Uterus (tissue), 4 donors: Measurements from ENCODE around the gene CNIH2. TPM values are rescaled to one million over a fixed set of nuclear protein-coding genes. Genes with fewer than 3 reads are reported as not detected.

Experiments used
- DNase-seq, 2 donors: peaks; one replicate each; pipeline ENCODE4 v3.0.0-alpha.2; 2019 to 2020
- H3K27ac ChIP-seq, 2 donors: fragments of 200-600 bp; sonication (generic); 1 replicate in 1 of 2; 2 replicates in 1 of 2; pipeline ENCODE4 v1.5.1; 2016 to 2018
- H3K27me3 ChIP-seq, 2 donors: fragments of 200-600 bp; sonication (generic); one replicate each; pipeline ENCODE4 v1.5.1; 2018 to 2019; ENCODE audit warnings: control low read depth in 1 of 2
- H3K36me3 ChIP-seq, 2 donors: fragments of 200-600 bp; sonication (generic); one replicate each; pipeline ENCODE4 v1.5.1; 2019; ENCODE audit warnings: control low read depth in 1 of 2
- H3K4me1 ChIP-seq, 2 donors: fragments of 200-600 bp; sonication (generic); one replicate each; pipeline ENCODE4 v1.5.1; 2018 to 2019; ENCODE audit warnings: control low read depth in 1 of 2
- H3K4me3 ChIP-seq, 2 donors: fragments of 200-600 bp; sonication (generic); 1 replicate in 1 of 2; 2 replicates in 1 of 2; pipeline ENCODE4 v1.5.1; 2018 to 2019; ENCODE audit warnings: mild to moderate bottlenecking in 1 of 2
- H3K9me3 ChIP-seq, 2 donors: fragments of 200-600 bp; sonication (generic); one replicate each; pipeline ENCODE4 v1.5.1; 2019; ENCODE audit warnings: control low read depth in 1 of 2
- POLR2A ChIP-seq, 2 donors: fragments of 450-650 bp; IDR thresholded peaks; one replicate each; pipeline ENCODE4 v1.6.1; 2016; ENCODE audit warnings: antibody characterized with exemption in 2 of 2, mild to moderate bottlenecking in 1 of 2, moderate library complexity in 1 of 2
- intact Hi-C: fragments of 100-400 bp; cut with DNase I; formaldehyde crosslinking; loops from one replicate; pipeline ENCODE4 v1.15.1; 2023; ENCODE audit warnings: low total_unique reads
- total RNA-seq, 4 donors: library from RNA; depleted of rRNA in 3 of 4; stranded (reverse); fragments of >200 nt in 3 of 4; gene quantifications; one replicate each; pipeline versions ENCODE4 v1.1.0 to v1.2.4, GENCODE V29; 2014 to 2023
- TF ChIP-seq, protein P1 (sequence below), 4 experiments: fragments of 200-600 bp in 2 of 4; fragments of 450-650 bp in 2 of 4; sonication (generic) in 2 of 4; IDR thresholded peaks; one replicate each; pipeline ENCODE4 v1.5.1; 2016 to 2019; ENCODE audit warnings: antibody characterized with exemption in 4 of 4, mild to moderate bottlenecking in 2 of 4, moderate library complexity in 1 of 4
- donor health status: DM: yes; HTN: yes; CAD: no.

Gene CNIH2
- 1 to 10 TPM in 2 of 4 donors, not detected in 2; 1.2 to 1.5 TPM for total RNA-seq

DNA sequence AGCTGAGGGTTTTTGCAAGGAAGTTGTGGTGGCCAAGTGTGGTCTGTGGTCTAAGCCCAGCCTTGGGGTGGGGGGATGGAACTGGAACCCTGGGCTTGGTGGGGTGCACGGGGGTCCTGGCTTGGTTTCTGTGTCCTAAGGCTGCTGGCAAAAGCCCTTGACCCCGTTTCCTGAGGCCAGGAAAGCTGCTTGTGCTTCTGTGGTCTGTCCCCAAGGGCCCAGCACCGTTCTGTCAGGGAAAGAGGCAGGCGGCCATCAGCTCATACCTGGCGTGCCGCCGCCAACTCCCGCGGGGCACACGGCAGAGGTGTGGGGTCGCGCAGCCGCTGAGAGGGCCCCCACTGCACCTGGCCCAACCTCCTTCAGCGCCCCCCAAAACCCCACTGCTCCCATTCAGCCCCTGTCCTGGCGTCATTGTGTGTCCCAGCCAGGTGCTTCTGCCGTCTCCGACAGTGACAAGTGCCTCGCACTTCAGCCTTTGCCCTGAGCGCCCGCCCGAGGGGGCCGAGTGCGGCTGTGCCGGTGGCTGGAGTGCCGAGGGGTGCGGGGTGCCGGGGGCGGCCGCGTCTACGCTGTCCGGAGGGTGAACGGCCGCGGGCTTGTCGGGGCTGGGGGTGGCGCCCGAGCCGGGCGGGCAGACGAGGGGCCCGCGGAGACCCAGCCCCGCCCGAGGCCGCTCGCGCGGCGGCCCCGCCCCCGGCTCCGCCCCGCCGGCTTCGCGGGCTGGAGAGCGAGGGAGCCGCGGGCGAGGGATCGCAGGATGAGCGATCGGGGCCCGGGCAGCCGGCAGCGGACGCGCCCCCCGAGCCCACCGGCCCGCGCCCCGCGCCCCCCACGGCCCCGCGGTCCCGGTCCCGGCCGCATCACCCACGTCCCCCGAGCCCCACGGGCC lies at the start of gene CNIH2:
TSS of gene CNIH2 (plus strand) at position 705 of the 892 bp plus-strand sequence. CDS start 282 bp downstream, outside the sequence.
- no peaks in the 10 kb centered on the region for H3K36me3 ChIP-seq
- no peak for TF ChIP-seq POLR2A (IDR thresholded peaks at IDR 0.05)
- TF ChIP-seq, protein P1, sequence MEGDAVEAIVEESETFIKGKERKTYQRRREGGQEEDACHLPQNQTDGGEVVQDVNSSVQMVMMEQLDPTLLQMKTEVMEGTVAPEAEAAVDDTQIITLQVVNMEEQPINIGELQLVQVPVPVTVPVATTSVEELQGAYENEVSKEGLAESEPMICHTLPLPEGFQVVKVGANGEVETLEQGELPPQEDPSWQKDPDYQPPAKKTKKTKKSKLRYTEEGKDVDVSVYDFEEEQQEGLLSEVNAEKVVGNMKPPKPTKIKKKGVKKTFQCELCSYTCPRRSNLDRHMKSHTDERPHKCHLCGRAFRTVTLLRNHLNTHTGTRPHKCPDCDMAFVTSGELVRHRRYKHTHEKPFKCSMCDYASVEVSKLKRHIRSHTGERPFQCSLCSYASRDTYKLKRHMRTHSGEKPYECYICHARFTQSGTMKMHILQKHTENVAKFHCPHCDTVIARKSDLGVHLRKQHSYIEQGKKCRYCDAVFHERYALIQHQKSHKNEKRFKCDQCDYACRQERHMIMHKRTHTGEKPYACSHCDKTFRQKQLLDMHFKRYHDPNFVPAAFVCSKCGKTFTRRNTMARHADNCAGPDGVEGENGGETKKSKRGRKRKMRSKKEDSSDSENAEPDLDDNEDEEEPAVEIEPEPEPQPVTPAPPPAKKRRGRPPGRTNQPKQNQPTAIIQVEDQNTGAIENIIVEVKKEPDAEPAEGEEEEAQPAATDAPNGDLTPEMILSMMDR (IDR thresholded peaks at IDR 0.05): no peak
- peak within 1 kb of the TSS; percentile 13 to 22 for H3K4me3 ChIP-seq
- no peaks in the 10 kb centered on the region for H3K9me3 ChIP-seq
- peak within 1 kb of the TSS; percentile 48 to 54 for H3K27ac ChIP-seq
- H3K4me1 ChIP-seq: peaks cover 0 to 10% of the 10 kb centered on the region in 2 donors
- peak in 1 of 2 donors; percentile 42 for DNase-seq
- H3K27me3 ChIP-seq: no peaks in the 10 kb centered on the region
- intact Hi-C loops: no loop called here

DNA sequence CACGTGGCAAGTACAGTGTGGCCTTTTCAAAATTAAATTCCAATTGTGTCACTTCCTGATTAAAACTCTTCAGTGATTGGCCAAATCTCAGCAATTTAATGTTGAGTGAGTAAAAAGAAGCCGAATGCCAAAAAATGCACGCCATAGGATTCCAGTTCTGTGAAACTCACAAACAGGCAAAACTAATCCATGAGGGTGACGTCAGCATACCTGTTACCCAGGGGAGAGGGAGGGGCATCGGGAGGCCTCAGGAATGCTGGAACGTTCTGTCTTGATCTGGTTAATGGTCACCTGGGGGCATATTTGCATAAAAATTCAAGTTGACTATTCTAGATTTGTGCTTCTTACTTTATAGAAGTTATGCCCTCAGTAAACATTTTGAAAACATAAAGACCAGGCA lies 49.5 kb upstream of the CNIH2 start:
- Histone ChIP-seq H3K4me1 (no peaks in the 10 kb centered on the region), H3K36me3 (no peaks in the 10 kb centered on the region), H3K27ac (no peak overlapping the region), H3K4me3 (no peak overlapping the region), H3K27me3 (no peaks in the 10 kb centered on the region), H3K9me3 (no peaks in the 10 kb centered on the region)
- intact Hi-C loops: loop anchor here (10.0 kb wide), 1 partner anchor 56 kb away; the partner anchor contains the start of gene YIF1A
- DNase-seq: no peak
- no peak for TF ChIP-seq POLR2A (IDR thresholded peaks at IDR 0.05)
- TF ChIP-seq, protein P1 (IDR thresholded peaks at IDR 0.05): no peak

DNA sequence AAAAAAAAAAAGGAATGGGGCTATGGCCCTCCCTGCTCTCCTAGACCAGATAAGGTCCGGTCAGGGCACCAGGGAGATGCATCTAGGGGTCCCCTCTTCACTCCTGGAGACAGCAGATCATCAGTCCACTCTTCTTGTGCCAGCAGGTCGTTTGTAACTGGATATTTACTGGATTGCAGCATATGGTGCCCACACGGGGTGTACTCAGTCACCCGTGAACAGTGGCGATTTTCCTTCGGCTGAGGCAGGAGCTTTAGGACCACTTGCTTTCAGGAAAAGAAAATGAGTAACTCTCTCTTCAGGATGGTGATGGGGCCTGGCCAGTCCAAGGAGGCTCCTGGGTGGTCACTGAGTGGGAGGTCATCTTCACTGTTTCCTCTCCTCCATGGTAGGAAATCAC lies 47.8 kb upstream of the CNIH2 start:
- no peak for DNase-seq
- Histone ChIP-seq H3K4me1 (no peaks in the 10 kb centered on the region), H3K9me3 (no peaks in the 10 kb centered on the region), H3K36me3 (no peaks in the 10 kb centered on the region), H3K27me3 (no peaks in the 10 kb centered on the region), H3K27ac (no peak overlapping the region), H3K4me3 (no peak overlapping the region)
- intact Hi-C loops: no loop called here
- TF ChIP-seq, protein P1 (IDR thresholded peaks at IDR 0.05): no peak
- TF ChIP-seq POLR2A (IDR thresholded peaks at IDR 0.05): no peak

DNA sequence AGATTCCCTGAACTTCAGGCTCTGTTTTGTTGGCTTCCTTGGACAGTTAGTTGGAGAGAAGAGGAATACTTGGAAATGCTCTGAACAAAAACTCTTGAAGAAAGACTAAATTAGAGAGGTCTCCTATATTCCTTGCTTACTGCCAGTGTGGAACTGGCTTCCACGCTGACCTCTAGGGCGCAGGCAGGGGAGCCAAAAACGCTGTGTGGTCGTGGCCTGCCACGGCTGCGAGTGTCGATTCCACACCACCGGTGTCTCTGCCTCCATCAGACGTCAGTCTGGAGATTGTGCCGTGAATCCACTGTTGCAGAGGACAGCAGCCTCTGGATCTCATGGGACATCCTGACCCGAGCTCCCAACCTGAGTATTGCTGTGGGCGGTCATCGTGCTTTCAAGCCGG lies 47.0 kb upstream of the CNIH2 start:
- TF ChIP-seq, protein P1 (IDR thresholded peaks at IDR 0.05): no peak
- TF ChIP-seq POLR2A (IDR thresholded peaks at IDR 0.05): no peak
- intact Hi-C loops: no loop called here
- DNase-seq: no peak
- Histone ChIP-seq H3K4me3 (no peak overlapping the region), H3K36me3 (no peaks in the 10 kb centered on the region), H3K4me1 (no peaks in the 10 kb centered on the region), H3K9me3 (no peaks in the 10 kb centered on the region), H3K27me3 (no peaks in the 10 kb centered on the region), H3K27ac (no peak overlapping the region)

DNA sequence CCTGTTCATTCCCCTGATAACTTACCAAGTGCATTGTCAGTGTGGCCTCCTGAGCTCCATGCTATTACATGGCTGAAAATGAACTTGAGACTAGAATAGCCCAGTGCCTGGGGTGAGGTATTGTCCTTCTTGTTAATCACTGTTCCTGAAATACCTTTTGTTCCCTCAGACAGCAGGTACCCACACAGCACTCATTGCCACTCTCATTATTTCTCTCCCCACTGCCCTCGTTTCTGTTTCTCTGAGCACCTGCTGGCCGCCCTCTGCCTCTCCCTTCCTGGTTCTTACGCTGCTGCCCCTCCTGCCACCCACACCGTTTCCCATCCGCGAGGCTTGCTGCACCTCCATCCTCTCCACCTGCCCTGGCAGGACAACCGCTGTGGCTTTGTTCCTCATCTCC lies 46.4 kb upstream of the CNIH2 start:
- H3K9me3 ChIP-seq: no peaks in the 10 kb centered on the region
- no peaks in the 10 kb centered on the region for H3K27me3 ChIP-seq
- H3K4me1 ChIP-seq: no peaks in the 10 kb centered on the region
- no peak for DNase-seq
- intact Hi-C loops: no loop called here
- no peaks in the 10 kb centered on the region for H3K36me3 ChIP-seq
- no peak for TF ChIP-seq POLR2A (IDR thresholded peaks at IDR 0.05)
- TF ChIP-seq, protein P1 (IDR thresholded peaks at IDR 0.05): no peak
- H3K4me3 ChIP-seq: no peak overlapping the region
- H3K27ac ChIP-seq: no peak overlapping the region
